BJ (cell line): Measurements from ENCODE around the gene TAF9B. TPM values are rescaled to one million over a fixed set of nuclear protein-coding genes. Genes with fewer than 3 reads are reported as not detected.
A peak's percentile ranks its signal among the peaks of the same experiment; 100 is the strongest.
"Not testable (repeated sequence)": the region's sequence is repeated elsewhere in the genome, so short reads cannot be mapped to it uniquely, and the experiment has no call there.

Experiments
- CTCF ChIA-PET: fragments of 350-600 bp; formaldehyde crosslinking; extraction: SDS; loops from one replicate; lab custom pipeline; 2021; ENCODE audit warnings: antibody characterized with exemption, inconsistent platforms; lab: Yijun Ruan, JAX
- POLR2A ChIA-PET: fragments of 300-600 bp; sonication (Branson Sonifier 250); formaldehyde crosslinking; extraction: SDS; loops from one replicate; lab custom pipeline; 2021; ENCODE audit warnings: antibody characterized with exemption; lab: Charles Lee
- DNase-seq: peaks from one replicate; pipeline ENCODE4 v3.0.0-alpha.2; 2011; ENCODE audit warnings: low read depth
- H3K27me3 ChIP-seq: 2 replicates; pipeline ENCODE4 v1.6.0; 2011; ENCODE audit warnings: low read length; ENCODE audit not compliant: control insufficient read depth, insufficient read depth
- H3K36me3 ChIP-seq: 2 replicates; pipeline ENCODE4 v1.5.1; 2011; ENCODE audit warnings: low read length; ENCODE audit not compliant: control insufficient read depth, insufficient read depth
- H3K4me3 ChIP-seq: 2 replicates; pipeline ENCODE4 v1.5.1; 2011; ENCODE audit warnings: low read depth, mild to moderate bottlenecking, control low read depth, low read length
- CTCF ChIP-seq: IDR thresholded peaks from 2 replicates; pipeline ENCODE4 v1.5.1; 2011; ENCODE audit warnings: low read depth, mild to moderate bottlenecking, control low read depth, inconsistent platforms, low read length, moderate library complexity; ENCODE audit not compliant: insufficient read depth
- polyA plus RNA-seq: library from polyadenylated mRNA; depleted of rRNA; stranded (reverse); fragments of >200 nt; gene quantifications from 2 replicates; pipeline ENCODE4 v1.2.3, GENCODE V29; 2011

Gene TAF9B
- polyA plus RNA-seq, 1 experiment = 11.9 TPM

GRCh38 chrX:78129714-78130113 is 9.7 kb downstream of the TAF9B start:
- no peak for DNase-seq
- ChIA-PET CTCF (no interaction called here), POLR2A (interaction anchor here (0.6 kb wide), 1 partner anchor 10 kb away, joined by 3 read pairs; the partner anchor contains the start of gene TAF9B)
- Histone ChIP-seq H3K4me3 (no peak overlapping the region), H3K27me3 (no peaks in the 10 kb centered on the region), H3K36me3 (peaks cover 6% of the 10 kb centered on the region)
- no peak for TF ChIP-seq CTCF

- DNase-seq, POLR2A ChIA-PET, H3K4me3 ChIP-seq, H3K36me3 ChIP-seq, H3K27me3 ChIP-seq: not testable (repeated sequence)
- CTCF ChIA-PET = interaction anchor here (0.9 kb wide), 2 partner anchors 10 to 20 kb away, joined by 3 to 7 read pairs; no protein-coding TSS in a partner anchor
Observed at GRCh38 chrX:78125781-78126180, 13.7 kb downstream of the TAF9B start.

- no peak for DNase-seq
- H3K36me3 ChIP-seq = peaks cover 10% of the 10 kb centered on the region
- no peaks in the 10 kb centered on the region for H3K27me3 ChIP-seq
- CTCF ChIA-PET = interaction anchor here (0.6 to 0.9 kb wide), 3 partner anchors 9 to 19 kb away, joined by 3 to 7 read pairs (median 3); no protein-coding TSS in a partner anchor
- no peak for TF ChIP-seq CTCF
- POLR2A ChIA-PET = no interaction called here
- H3K4me3 ChIP-seq = no peak overlapping the region
Observed at GRCh38 chrX:78125148-78125547, 14.3 kb downstream of the TAF9B start.

- Histone ChIP-seq H3K4me3 (no peak overlapping the region), H3K36me3 (peaks cover 12% of the 10 kb centered on the region), H3K27me3 (no peaks in the 10 kb centered on the region)
- ChIA-PET CTCF (no interaction called here), POLR2A (no interaction called here)
- TF ChIP-seq CTCF = peak; percentile 7; the same call in 1 of the 2 replicates
- DNase-seq = no peak
Observed at GRCh38 chrX:78124307-78124706, 15.1 kb downstream of the TAF9B start.

- ChIA-PET CTCF (no interaction called here), POLR2A (no interaction called here)
- Histone ChIP-seq H3K27me3 (no peaks in the 10 kb centered on the region), H3K4me3 (no peak overlapping the region), H3K36me3 (peaks cover 17% of the 10 kb centered on the region)
- DNase-seq = no peak
- TF ChIP-seq CTCF = no peak
Observed at GRCh38 chrX:78123190-78123589, 16.3 kb downstream of the TAF9B start.
